ACC112 (cell line): ENCODE measurements around the gene SEC24C.

Experiments
- H2AFZ ChIP-seq: fragments of 200-600 bp; sonication (generic); one replicate; pipeline ENCODE4 v1.6.0; 2017; ENCODE audit warnings: antibody characterized with exemption, low read length; ENCODE audit not compliant: unreplicated experiment
- H3K27ac ChIP-seq: fragments of 200-600 bp; sonication (generic); 2 replicates; pipeline ENCODE4 v1.5.1; 2014; ENCODE audit warnings: low read depth, mild to moderate bottlenecking, antibody characterized with exemption, low read length, moderate library complexity
- H3K27me3 ChIP-seq: fragments of 200-600 bp; sonication (generic); 2 replicates; pipeline ENCODE4 v1.6.1; 2014; ENCODE audit warnings: mild to moderate bottlenecking, antibody characterized with exemption, low read length, moderate library complexity, mixed read lengths; ENCODE audit not compliant: insufficient read depth
- H3K36me3 ChIP-seq: fragments of 200-600 bp; sonication (generic); 2 replicates; pipeline ENCODE4 v1.6.1; 2016; ENCODE audit warnings: mild to moderate bottlenecking, antibody characterized with exemption, low read length, moderate library complexity, mixed read lengths; ENCODE audit not compliant: insufficient read depth
- H3K4me1 ChIP-seq: fragments of 200-600 bp; sonication (generic); one replicate; pipeline ENCODE4 v1.6.1; 2016; ENCODE audit warnings: low read length, mixed read lengths; ENCODE audit not compliant: insufficient read depth, unreplicated experiment, control insufficient read depth
- H3K4me3 ChIP-seq: fragments of 200-600 bp; sonication (generic); 2 replicates; pipeline ENCODE4 v1.5.1; 2014; ENCODE audit warnings: mild to moderate bottlenecking, low read depth, low read length
- H3K79me2 ChIP-seq: fragments of 200-600 bp; sonication (generic); one replicate; pipeline ENCODE4 v1.6.0; 2016; ENCODE audit warnings: low read length; ENCODE audit not compliant: control insufficient read depth, unreplicated experiment, insufficient read depth

The SEC24C gene

GRCh38 chr10:73802276-73802991 lies 58.3 kb downstream of the SEC24C start:
- no peaks in the 10 kb centered on the region for H3K27me3 ChIP-seq
- H3K36me3 ChIP-seq = peaks cover 22% of the 10 kb centered on the region; the same call in 1 of the 2 replicates
- H2AFZ ChIP-seq = no peak overlapping the region
- no peaks in the 10 kb centered on the region for H3K4me1 ChIP-seq
- H3K79me2 ChIP-seq = no peaks in the 10 kb centered on the region
- no peak overlapping the region for H3K4me3 ChIP-seq
- no peak overlapping the region for H3K27ac ChIP-seq

GRCh38 chr10:73803680-73804286 lies 59.6 kb downstream of the SEC24C start:
- H2AFZ ChIP-seq = no peak overlapping the region
- H3K27me3 ChIP-seq = no peaks in the 10 kb centered on the region
- peaks cover 26% of the 10 kb centered on the region; the same call in 1 of the 2 replicates for H3K36me3 ChIP-seq
- no peak overlapping the region for H3K4me3 ChIP-seq
- H3K27ac ChIP-seq = no peak overlapping the region
- H3K79me2 ChIP-seq = peaks cover 4% of the 10 kb centered on the region
- H3K4me1 ChIP-seq = no peaks in the 10 kb centered on the region

GRCh38 chr10:73806176-73806950 lies 62.2 kb downstream of the SEC24C start:
- Histone ChIP-seq H3K27me3 (no peaks in the 10 kb centered on the region), H3K4me1 (no peaks in the 10 kb centered on the region), H3K27ac (no peak overlapping the region), H3K36me3 (peaks cover 23% of the 10 kb centered on the region; the same call in 1 of the 2 replicates), H3K79me2 (peaks cover 11% of the 10 kb centered on the region), H2AFZ (no peak overlapping the region), H3K4me3 (no peak overlapping the region)

GRCh38 chr10:73807471-73807870 lies 63.3 kb downstream of the SEC24C start:
- Histone ChIP-seq H3K36me3 (peaks cover 15% of the 10 kb centered on the region; the same call in 1 of the 2 replicates), H3K27me3 (no peaks in the 10 kb centered on the region), H3K79me2 (peaks cover 11% of the 10 kb centered on the region), H2AFZ (no peak overlapping the region), H3K4me1 (no peaks in the 10 kb centered on the region), H3K4me3 (no peak overlapping the region), H3K27ac (no peak overlapping the region)

DNA sequence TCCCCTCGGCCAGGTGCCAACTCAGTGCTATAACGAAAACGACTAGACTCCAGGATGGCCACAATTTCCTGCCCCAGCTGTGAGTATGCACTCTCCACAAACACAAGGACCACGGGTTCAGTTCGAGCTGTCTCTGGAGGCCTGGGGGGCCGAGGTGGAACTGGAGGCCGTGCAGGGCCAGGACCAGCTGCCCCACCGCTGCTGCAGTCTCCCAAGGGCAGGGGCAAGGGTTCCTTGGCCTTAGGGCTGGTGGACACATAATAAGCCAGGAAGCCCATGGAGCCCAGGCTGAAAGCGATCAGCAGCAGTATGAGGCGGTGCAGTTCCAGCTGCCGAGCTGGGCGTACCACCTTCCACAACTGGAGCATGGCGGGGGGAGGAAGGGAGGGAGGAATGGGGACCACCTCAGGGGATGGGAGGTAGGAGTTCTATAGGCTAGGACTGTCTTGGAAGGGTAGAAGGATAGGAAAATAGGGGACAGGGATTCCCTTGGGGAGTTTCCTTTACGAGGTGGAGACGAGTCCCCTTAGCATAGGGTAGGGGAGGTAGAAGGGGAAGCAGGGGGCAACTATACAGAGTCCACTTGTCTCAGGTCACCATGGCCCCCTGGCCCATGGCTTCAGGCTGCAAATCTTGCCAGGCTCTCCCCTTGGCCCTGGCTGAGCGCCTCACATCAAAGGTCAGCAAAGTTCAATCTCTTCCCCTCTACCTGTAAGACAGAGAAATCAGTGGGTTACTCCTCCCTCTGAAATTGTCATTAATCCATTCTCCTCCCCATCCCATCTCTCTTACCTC lies 64.0 kb downstream of the SEC24C start:
- H3K79me2 ChIP-seq = peaks cover 11% of the 10 kb centered on the region
- no peak overlapping the region for H3K4me3 ChIP-seq

DNA sequence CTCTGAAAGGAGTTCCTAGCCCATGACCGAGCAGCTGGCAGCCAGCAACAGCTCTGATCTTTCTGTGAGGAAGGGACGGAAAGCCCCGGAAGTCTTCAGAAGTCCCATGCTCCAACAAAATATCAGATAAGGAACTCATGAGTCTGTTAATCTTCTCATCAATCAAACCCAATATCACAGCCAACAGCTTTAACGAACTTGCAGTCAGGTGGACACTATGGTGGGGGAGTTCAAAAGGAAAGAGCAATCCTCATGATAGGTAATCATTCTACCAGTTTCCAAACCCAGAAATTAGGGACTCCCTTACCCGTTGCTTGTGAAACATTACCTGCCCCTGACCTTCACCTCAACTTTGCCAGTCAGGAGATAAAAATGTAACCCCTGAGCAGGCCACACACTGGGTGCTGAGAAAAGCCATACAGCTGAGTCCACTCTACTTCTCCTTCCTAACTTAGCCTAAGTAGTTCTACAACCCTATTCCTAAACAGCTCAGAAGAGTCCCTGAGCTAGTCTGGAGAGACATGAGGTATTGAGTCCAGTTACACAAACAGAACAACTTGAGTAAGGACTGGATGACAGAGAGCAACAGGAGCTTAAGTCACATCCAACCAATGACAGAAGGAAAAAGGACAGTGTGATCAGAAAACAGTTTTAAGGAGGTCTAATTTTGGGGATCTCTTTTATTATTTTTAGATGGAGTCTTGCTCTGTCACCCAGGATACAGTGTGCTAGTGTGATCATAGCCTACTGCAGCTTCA lies 65.1 kb downstream of the SEC24C start:
- Histone ChIP-seq H3K27ac (no peak overlapping the region), H2AFZ (no peak overlapping the region), H3K79me2 (peaks cover 11% of the 10 kb centered on the region), H3K27me3 (no peaks in the 10 kb centered on the region), H3K4me3 (no peak overlapping the region), H3K4me1 (no peaks in the 10 kb centered on the region), H3K36me3 (peaks cover 14% of the 10 kb centered on the region; the same call in 1 of the 2 replicates)

More for the DNA sequence above, 64.0 kb downstream of the SEC24C start:
- Histone ChIP-seq H3K4me1 (no peaks in the 10 kb centered on the region), H3K27ac (no peak overlapping the region), H3K36me3 (peaks cover 14% of the 10 kb centered on the region; the same call in 1 of the 2 replicates), H2AFZ (no peak overlapping the region), H3K27me3 (no peaks in the 10 kb centered on the region)

GRCh38 chr10:73810358-73810734 lies 66.2 kb downstream of the SEC24C start:
- H3K36me3 ChIP-seq = peaks cover 14% of the 10 kb centered on the region; the same call in 1 of the 2 replicates
- H3K4me3 ChIP-seq = peak overlapping the region; percentile 96
- H3K27ac ChIP-seq = no peak overlapping the region
- peak overlapping the region; percentile 69 for H2AFZ ChIP-seq
- H3K79me2 ChIP-seq = peaks cover 11% of the 10 kb centered on the region
- H3K27me3 ChIP-seq = no peaks in the 10 kb centered on the region
- H3K4me1 ChIP-seq = peaks cover under 1% of the 10 kb centered on the region

DNA sequence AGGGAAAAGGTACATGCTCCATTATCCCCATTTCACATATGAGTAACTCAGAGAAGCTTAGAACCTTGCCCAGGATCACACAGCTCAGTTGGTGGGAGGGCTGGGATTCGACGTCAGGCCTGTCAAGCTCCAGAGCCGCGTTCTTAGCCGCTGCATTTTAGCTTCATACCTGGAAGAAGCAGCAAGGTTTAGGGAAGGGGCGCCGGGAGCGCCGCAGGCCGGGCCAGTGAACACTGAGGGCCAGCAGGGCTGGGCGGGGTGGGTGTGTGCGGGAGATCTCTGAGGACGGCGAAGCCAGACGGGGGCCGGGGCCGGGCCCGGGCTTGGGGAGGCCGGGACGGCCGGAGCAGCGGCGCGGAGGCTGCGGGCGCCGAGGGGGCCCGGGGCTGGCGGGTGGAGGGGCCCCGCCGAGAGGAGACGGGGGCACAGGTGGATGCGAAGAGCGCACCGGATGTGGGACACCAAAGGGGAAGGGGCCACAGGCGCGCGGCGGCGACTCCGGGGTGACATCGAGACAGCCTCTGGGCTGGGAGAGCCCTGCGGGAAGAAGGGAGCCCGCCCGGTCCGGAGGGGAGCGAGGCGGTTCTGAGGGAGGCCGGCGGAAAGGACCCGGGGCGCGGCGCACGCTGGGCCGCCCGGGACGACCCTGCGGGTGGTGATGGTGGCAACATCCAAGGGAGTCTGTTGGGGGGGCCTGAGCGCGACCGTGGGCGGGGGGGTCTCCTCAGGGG lies 66.7 kb downstream of the SEC24C start:
- Histone ChIP-seq H3K79me2 (peaks cover 11% of the 10 kb centered on the region), H3K27ac (peak overlapping the region; percentile 70; the same call in 1 of the 2 replicates), H3K4me1 (peaks cover 6% of the 10 kb centered on the region), H3K4me3 (peak overlapping the region; percentile 96), H3K36me3 (peaks cover 10% of the 10 kb centered on the region; the same call in 1 of the 2 replicates), H3K27me3 (no peaks in the 10 kb centered on the region), H2AFZ (peak overlapping the region; percentile 69)

- peaks cover 24% of the 10 kb centered on the region for H3K4me1 ChIP-seq
- H3K4me3 ChIP-seq = no peak overlapping the region
- H3K27me3 ChIP-seq = no peaks in the 10 kb centered on the region
- peaks cover 11% of the 10 kb centered on the region for H3K79me2 ChIP-seq
- H3K36me3 ChIP-seq = peaks cover 5% of the 10 kb centered on the region; the same call in 1 of the 2 replicates
- H3K27ac ChIP-seq = no peak overlapping the region
- no peak overlapping the region for H2AFZ ChIP-seq
These were observed 68.5 kb downstream of the SEC24C start for GRCh38 chr10:73812657-73813056.
